Measurements from ENCODE around the gene NRG3.

NRG3 gene

DNA sequence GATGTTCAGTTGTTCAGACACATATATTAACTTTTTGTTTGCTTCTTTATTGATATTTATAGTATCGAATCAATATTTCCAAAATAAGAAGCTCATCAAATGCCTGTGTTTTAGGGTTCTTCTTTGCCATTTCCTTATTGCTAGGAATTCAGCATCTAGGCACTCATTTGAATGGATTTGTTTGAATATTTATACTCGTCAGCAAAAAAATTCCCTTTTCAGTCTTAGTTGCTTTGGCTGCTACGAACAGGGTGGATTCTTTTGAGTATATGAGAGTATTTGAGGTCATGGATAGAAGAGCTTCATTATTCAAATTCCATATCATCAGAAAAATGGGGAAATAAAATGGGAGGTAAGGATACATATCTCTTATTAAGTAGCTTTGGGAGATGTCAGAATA lies 706.9 kb downstream of the NRG3 start:
- TF ChIP-seq, protein P1, sequence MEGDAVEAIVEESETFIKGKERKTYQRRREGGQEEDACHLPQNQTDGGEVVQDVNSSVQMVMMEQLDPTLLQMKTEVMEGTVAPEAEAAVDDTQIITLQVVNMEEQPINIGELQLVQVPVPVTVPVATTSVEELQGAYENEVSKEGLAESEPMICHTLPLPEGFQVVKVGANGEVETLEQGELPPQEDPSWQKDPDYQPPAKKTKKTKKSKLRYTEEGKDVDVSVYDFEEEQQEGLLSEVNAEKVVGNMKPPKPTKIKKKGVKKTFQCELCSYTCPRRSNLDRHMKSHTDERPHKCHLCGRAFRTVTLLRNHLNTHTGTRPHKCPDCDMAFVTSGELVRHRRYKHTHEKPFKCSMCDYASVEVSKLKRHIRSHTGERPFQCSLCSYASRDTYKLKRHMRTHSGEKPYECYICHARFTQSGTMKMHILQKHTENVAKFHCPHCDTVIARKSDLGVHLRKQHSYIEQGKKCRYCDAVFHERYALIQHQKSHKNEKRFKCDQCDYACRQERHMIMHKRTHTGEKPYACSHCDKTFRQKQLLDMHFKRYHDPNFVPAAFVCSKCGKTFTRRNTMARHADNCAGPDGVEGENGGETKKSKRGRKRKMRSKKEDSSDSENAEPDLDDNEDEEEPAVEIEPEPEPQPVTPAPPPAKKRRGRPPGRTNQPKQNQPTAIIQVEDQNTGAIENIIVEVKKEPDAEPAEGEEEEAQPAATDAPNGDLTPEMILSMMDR (IDR thresholded peaks at IDR 0.05; ENCODE audit: low read depth, low read length) = no peak
- in situ Hi-C loops (cut with HindIII; ENCODE audit: low sequenced_read_pairs) = no loop called here
- DNase-seq (ENCODE audit: low read depth, low spot score) = no peak
- H3K4me3 ChIP-seq (ENCODE audit: low read depth, low read length) = no peak overlapping the region

GRCh38 chr10:82591421-82591820 lies 716.4 kb downstream of the NRG3 start:
- in situ Hi-C loops (cut with HindIII; ENCODE audit: low sequenced_read_pairs) = no loop called here
- TF ChIP-seq, protein P1 (IDR thresholded peaks at IDR 0.05; ENCODE audit: low read depth, low read length) = no peak
- H3K4me3 ChIP-seq (ENCODE audit: low read depth, low read length) = no peak overlapping the region
- DNase-seq (ENCODE audit: low read depth, low spot score) = no peak

- DNase-seq (ENCODE audit: low read depth, low spot score) = no peak
- TF ChIP-seq, protein P1 (IDR thresholded peaks at IDR 0.05; ENCODE audit: low read depth, low read length) = no peak
- no peak overlapping the region for H3K4me3 ChIP-seq (ENCODE audit: low read depth, low read length)
- in situ Hi-C loops (cut with HindIII; ENCODE audit: low sequenced_read_pairs) = no loop called here
Observed at GRCh38 chr10:82597840-82598239, 722.8 kb downstream of the NRG3 start.

GRCh38 chr10:82609845-82610244 lies 734.9 kb downstream of the NRG3 start:
- in situ Hi-C loops (cut with HindIII; ENCODE audit: low sequenced_read_pairs) = no loop called here
- no peak overlapping the region for H3K4me3 ChIP-seq (ENCODE audit: low read depth, low read length)
- TF ChIP-seq, protein P1 (IDR thresholded peaks at IDR 0.05; ENCODE audit: low read depth, low read length) = no peak
- DNase-seq (ENCODE audit: low read depth, low spot score) = no peak

DNA sequence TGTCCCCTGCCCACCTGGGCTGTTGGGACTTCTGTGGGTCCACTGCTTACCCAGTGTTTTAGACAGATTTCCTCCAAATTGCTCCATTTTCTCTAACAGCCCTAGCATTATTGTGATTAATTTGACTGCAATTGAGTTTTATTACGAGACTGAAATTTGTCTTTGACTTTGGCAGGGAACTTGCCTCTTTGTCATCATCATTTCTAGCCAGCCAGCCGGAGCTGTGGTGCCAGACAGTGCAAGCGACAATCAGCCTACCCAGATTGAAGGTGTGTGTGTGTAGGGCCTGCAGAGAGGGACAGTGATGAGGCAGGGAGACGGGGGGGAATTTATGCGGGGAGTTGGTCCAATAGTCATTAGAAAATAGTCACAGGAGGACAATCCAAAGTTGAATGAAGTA lies 743.0 kb downstream of the NRG3 start:
- DNase-seq (ENCODE audit: low read depth, low spot score) = no peak
- H3K4me3 ChIP-seq (ENCODE audit: low read depth, low read length) = no peak overlapping the region
- in situ Hi-C loops (cut with HindIII; ENCODE audit: low sequenced_read_pairs) = no loop called here
- TF ChIP-seq, protein P1 (IDR thresholded peaks at IDR 0.05; ENCODE audit: low read depth, low read length) = no peak

DNA sequence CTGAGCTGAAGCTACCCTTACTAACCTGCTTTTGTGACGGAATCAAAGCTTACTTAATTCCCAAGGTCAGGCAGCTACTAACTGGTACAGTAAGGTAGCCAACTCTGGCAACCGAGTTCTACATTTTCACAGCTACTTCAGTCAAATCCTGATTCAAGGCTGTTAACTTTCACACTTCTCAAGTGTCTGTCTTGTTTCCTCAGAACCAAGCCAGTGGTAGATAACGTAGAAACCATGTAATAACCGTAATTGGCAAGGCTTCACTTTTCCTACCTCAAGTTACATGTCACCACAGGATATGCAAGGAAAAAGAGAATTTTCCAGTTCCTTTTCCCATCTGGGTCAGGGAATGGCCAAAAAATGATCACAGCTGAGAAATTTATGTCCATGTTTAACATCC lies 746.7 kb downstream of the NRG3 start:
- in situ Hi-C loops (cut with HindIII; ENCODE audit: low sequenced_read_pairs) = no loop called here
- no peak overlapping the region for H3K4me3 ChIP-seq (ENCODE audit: low read depth, low read length)
- TF ChIP-seq, protein P1 (IDR thresholded peaks at IDR 0.05; ENCODE audit: low read depth, low read length) = no peak
- no peak for DNase-seq (ENCODE audit: low read depth, low spot score)

DNA sequence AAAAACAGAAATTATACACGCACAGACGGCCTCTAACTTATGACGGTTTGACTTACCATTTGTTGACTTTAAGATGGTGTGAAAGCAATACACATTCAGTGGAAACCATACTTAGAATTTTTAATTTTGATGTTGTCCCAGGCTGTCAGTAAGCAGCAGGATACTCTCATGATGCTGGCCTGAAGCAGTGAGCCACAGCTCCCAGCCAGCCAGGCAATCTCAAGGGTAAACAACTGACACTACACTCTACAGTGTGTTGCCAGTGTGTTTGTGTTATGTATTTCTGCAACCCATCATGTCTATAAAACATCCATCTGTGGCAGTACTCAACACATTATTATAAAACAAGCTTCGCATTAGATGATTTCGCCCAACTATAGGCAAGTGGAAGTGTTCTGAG lies 747.5 kb downstream of the NRG3 start:
- DNase-seq (ENCODE audit: low read depth, low spot score) = no peak
- in situ Hi-C loops (cut with HindIII; ENCODE audit: low sequenced_read_pairs) = no loop called here
- TF ChIP-seq, protein P1 (IDR thresholded peaks at IDR 0.05; ENCODE audit: low read depth, low read length) = no peak

More for the DNA sequence above, 747.5 kb downstream of the NRG3 start:
- no peak overlapping the region for H3K4me3 ChIP-seq (ENCODE audit: low read depth, low read length)
